Upper lobe of left lung (tissue), 6 donors: Measurements from ENCODE around the gene ADIRF. TPM values are rescaled to one million over a fixed set of nuclear protein-coding genes. Genes with fewer than 3 reads are reported as not detected.
A peak's percentile ranks its signal among the peaks of the same experiment; 100 is the strongest.

Experiments
- ATAC-seq, 2 donors: fragments of 200-7000 bp; cut with Tn5 transposase; one replicate each; pipeline ENCODE4 v1.9.1; 2022; ENCODE audit warnings: mild to moderate bottlenecking in 2 of 2, moderate library complexity in 2 of 2; ENCODE audit not compliant: low FRiP score in 2 of 2
- DNase-seq, 2 donors: peaks; one replicate each; pipeline ENCODE4 v3.0.0-alpha.2; 2019 to 2020
- H3K27ac ChIP-seq, 4 donors: fragments of 200-600 bp; sonication (generic); one replicate each; pipeline ENCODE4 v1.5.1; 2016 to 2019
- H3K27me3 ChIP-seq, 4 donors: fragments of 200-600 bp; sonication (generic); one replicate each; pipeline ENCODE4 v1.5.1; 2017 to 2019
- H3K36me3 ChIP-seq, 4 donors: fragments of 200-600 bp; sonication (generic); one replicate each; pipeline ENCODE4 v1.5.1; 2016 to 2019
- H3K4me1 ChIP-seq, 4 donors: fragments of 200-600 bp; sonication (generic); one replicate each; pipeline ENCODE4 v1.5.1; 2018 to 2019
- H3K4me3 ChIP-seq, 4 donors: fragments of 200-600 bp; sonication (generic); one replicate each; pipeline ENCODE4 v1.5.1; 2017 to 2019; ENCODE audit warnings: mild to moderate bottlenecking in 2 of 4, moderate library complexity in 1 of 4
- H3K9me3 ChIP-seq, 4 donors: fragments of 200-600 bp; sonication (generic); one replicate each; pipeline ENCODE4 v1.5.1; 2018 to 2019
- CTCF ChIP-seq, 6 experiments: fragments of 450-650 bp in 4 of 6; fragments of 200-600 bp in 2 of 6; sonication (generic) in 2 of 6; IDR thresholded peaks; one replicate each; pipeline ENCODE4 v1.5.1; 2016 to 2019; ENCODE audit warnings: antibody characterized with exemption in 6 of 6
- EP300 ChIP-seq, 4 donors: sonication (generic); formaldehyde crosslinking; IDR thresholded peaks; one replicate each; pipeline ENCODE4 v1.5.1; 2017; ENCODE audit warnings: antibody characterized with exemption in 4 of 4, control low read depth in 2 of 4
- POLR2A ChIP-seq, 4 donors: fragments of 450-650 bp; IDR thresholded peaks; one replicate each; pipeline ENCODE4 v1.5.1; 2016 to 2017; ENCODE audit warnings: antibody characterized with exemption in 4 of 4, mild to moderate bottlenecking in 2 of 4
- POLR2AphosphoS5 ChIP-seq, 2 donors: sonication (generic); formaldehyde crosslinking; IDR thresholded peaks; one replicate each; pipeline ENCODE4 v1.5.1; 2017; ENCODE audit warnings: antibody characterized with exemption in 2 of 2
- WGBS, 2 donors: methylation state at CpG; one replicate each; pipeline ENCODE4 v1.1.5; 2017 to 2018; 5-methylcytosine and 5-hydroxymethylcytosine counted together
- total RNA-seq, 6 donors: library from RNA; depleted of rRNA in 4 of 6; stranded (reverse); fragments of >200 nt in 4 of 6; gene quantifications; one replicate each; pipeline versions ENCODE4 v1.1.0 to v1.2.1, GENCODE V29; 2016 to 2021
- donor health status: DM: no; HTN: no; CAD: no; lungs with moderate emphysema.
- donor health status: DM: no; HTN: yes; CAD: no; lungs with severe emphysema.

The ADIRF gene
- total RNA-seq, 6 donors from 2014 or later, result 51.3 to 202 (median 164) TPM

- Histone ChIP-seq H3K4me1 (peaks cover 37 to 52% (median 45%) of the 10 kb centered on the region in 4 donors), H3K27ac (no peak overlapping the region), H3K27me3 (no peaks in the 10 kb centered on the region), H3K36me3 (no peaks in the 10 kb centered on the region), H3K4me3 (no peak overlapping the region), H3K9me3 (no peaks in the 10 kb centered on the region)
- TF ChIP-seq POLR2AphosphoS5 (IDR thresholded peaks at IDR 0.05), result no peak
- WGBS, 2 donors, result 91 to 95% methylated on average over 2 of the region's 2 CpGs
- no peak for ATAC-seq
- DNase-seq, result no peak
These were observed 3.5 kb upstream of the ADIRF start for GRCh38 chr10:86964847-86965190.

GRCh38 chr10:86965986-86966654, 2.2 kb upstream of the ADIRF start:
- H3K9me3 ChIP-seq, result no peaks in the 10 kb centered on the region
- 48 to 54% methylated on average over 11 of the region's 11 CpGs for WGBS, 2 donors
- H3K4me3 ChIP-seq, result peak overlapping the region in 1 of 4 donors; percentile 13
- ATAC-seq (no peak), DNase-seq (peak in 1 of 2 donors; percentile 14)
- H3K27ac ChIP-seq, result peak overlapping the region in 3 of 4 donors; percentile 92 to 98 (median 97)
- TF ChIP-seq EP300 (IDR thresholded peaks at IDR 0.05), result no peak
- no peaks in the 10 kb centered on the region for H3K36me3 ChIP-seq
- H3K4me1 ChIP-seq, result peaks cover 31 to 51% (median 48%) of the 10 kb centered on the region in 4 donors
- no peaks in the 10 kb centered on the region for H3K27me3 ChIP-seq

- H3K4me1 ChIP-seq, result peaks cover 38 to 63% (median 51%) of the 10 kb centered on the region in 4 donors
- WGBS, 2 donors, result 78% methylated on average over 7 of the region's 7 CpGs; no CpG with 5 or more reads in 1 of the 2 donors
- H3K27me3 ChIP-seq, result no peaks in the 10 kb centered on the region
- ATAC-seq, result no peak
- no peak for TF ChIP-seq POLR2A (IDR thresholded peaks at IDR 0.05)
- TF ChIP-seq EP300 (IDR thresholded peaks at IDR 0.05), result no peak
- no peak for TF ChIP-seq CTCF (IDR thresholded peaks at IDR 0.05)
- no peak for TF ChIP-seq POLR2AphosphoS5 (IDR thresholded peaks at IDR 0.05)
- peak overlapping the region; percentile 92 to 98 (median 97) for H3K27ac ChIP-seq
- no peaks in the 10 kb centered on the region for H3K9me3 ChIP-seq
- H3K36me3 ChIP-seq, result no peaks in the 10 kb centered on the region
- H3K4me3 ChIP-seq, result peak overlapping the region in 1 of 4 donors; percentile 64
- DNase-seq, result peak in 1 of 2 donors; percentile 15
These were observed 771 bp upstream of the ADIRF start for GRCh38 chr10:86967481-86967941.

GRCh38 chr10:86968994-86969355, 693 bp downstream of the ADIRF start:
- Histone ChIP-seq H3K4me3 (peak overlapping the region; percentile 52 to 64 (median 60)), H3K27me3 (no peaks in the 10 kb centered on the region), H3K9me3 (no peaks in the 10 kb centered on the region), H3K4me1 (peaks cover 38 to 63% (median 51%) of the 10 kb centered on the region in 4 donors), H3K36me3 (no peaks in the 10 kb centered on the region), H3K27ac (peak overlapping the region; percentile 92 to 98 (median 97))
- ATAC-seq, result no peak
- TF ChIP-seq EP300 (IDR thresholded peaks at IDR 0.05), result no peak
- TF ChIP-seq POLR2A (IDR thresholded peaks at IDR 0.05), result no peak
- DNase-seq, result no peak
- 44% methylated on average over 9 of the region's 9 CpGs for WGBS, 2 donors

GRCh38 chr10:86969421-86970041, 1.2 kb downstream of the ADIRF start:
- H3K27ac ChIP-seq, result peak overlapping the region; percentile 92 to 98 (median 97)
- no peak for TF ChIP-seq CTCF (IDR thresholded peaks at IDR 0.05)
- DNase-seq (peak in 1 of 2 donors; percentile 21), ATAC-seq (no peak)
- H3K4me3 ChIP-seq, result peak overlapping the region; percentile 52 to 64 (median 60)
- H3K4me1 ChIP-seq, result peaks cover 38 to 63% (median 51%) of the 10 kb centered on the region in 4 donors
- 46 to 66% methylated on average over 7 to 8 of the region's 8 CpGs for WGBS, 2 donors
- H3K36me3 ChIP-seq, result no peaks in the 10 kb centered on the region
- no peaks in the 10 kb centered on the region for H3K27me3 ChIP-seq
- H3K9me3 ChIP-seq, result no peaks in the 10 kb centered on the region

- ATAC-seq, result peak; percentile 70 to 81
These were observed 2.1 kb downstream of the ADIRF start for GRCh38 chr10:86970162-86970981.

More at GRCh38 chr10:86970162-86970981, 2.1 kb downstream of the ADIRF start:
- 15% methylated on average over 17 to 22 of the region's 30 CpGs for WGBS, 2 donors
- TF ChIP-seq POLR2A (IDR thresholded peaks at IDR 0.05), result peak in 3 of 4 donors; percentile 58 to 70 (median 62)
- TF ChIP-seq POLR2AphosphoS5 (IDR thresholded peaks at IDR 0.05), result peak; percentile 51 to 88
- TF ChIP-seq EP300 (IDR thresholded peaks at IDR 0.05), result no peak
- TF ChIP-seq CTCF (IDR thresholded peaks at IDR 0.05), result no peak
- DNase-seq, result peak; percentile 87 to 91
- H3K27me3 ChIP-seq, result no peaks in the 10 kb centered on the region
- H3K36me3 ChIP-seq, result no peaks in the 10 kb centered on the region
- H3K9me3 ChIP-seq, result no peaks in the 10 kb centered on the region
- H3K4me1 ChIP-seq, result peaks cover 38 to 63% (median 53%) of the 10 kb centered on the region in 4 donors
- H3K27ac ChIP-seq, result peak overlapping the region; percentile 92 to 98 (median 97)
- peak overlapping the region; percentile 40 to 64 (median 57) for H3K4me3 ChIP-seq
